DND-41 (cell line): ENCODE data around the gene TMEM208.

Source experiments
- EZH2 ChIP-seq: IDR thresholded peaks from 3 replicates; pipeline ENCODE4 v1.6.1; 2012; ENCODE audit warnings: borderline replicate concordance, low read depth, mild to moderate bottlenecking, moderate library complexity, low read length, inconsistent platforms; ENCODE audit not compliant: severe bottlenecking
- TF ChIP-seq, protein P1 (sequence below): IDR thresholded peaks from 2 replicates; pipeline ENCODE4 v1.5.1; 2012; ENCODE audit warnings: borderline replicate concordance, low read length, moderate library complexity, mild to moderate bottlenecking; ENCODE audit not compliant: poor library complexity, severe bottlenecking; ENCODE audit errors: extremely low read depth

- TF ChIP-seq, protein P1, sequence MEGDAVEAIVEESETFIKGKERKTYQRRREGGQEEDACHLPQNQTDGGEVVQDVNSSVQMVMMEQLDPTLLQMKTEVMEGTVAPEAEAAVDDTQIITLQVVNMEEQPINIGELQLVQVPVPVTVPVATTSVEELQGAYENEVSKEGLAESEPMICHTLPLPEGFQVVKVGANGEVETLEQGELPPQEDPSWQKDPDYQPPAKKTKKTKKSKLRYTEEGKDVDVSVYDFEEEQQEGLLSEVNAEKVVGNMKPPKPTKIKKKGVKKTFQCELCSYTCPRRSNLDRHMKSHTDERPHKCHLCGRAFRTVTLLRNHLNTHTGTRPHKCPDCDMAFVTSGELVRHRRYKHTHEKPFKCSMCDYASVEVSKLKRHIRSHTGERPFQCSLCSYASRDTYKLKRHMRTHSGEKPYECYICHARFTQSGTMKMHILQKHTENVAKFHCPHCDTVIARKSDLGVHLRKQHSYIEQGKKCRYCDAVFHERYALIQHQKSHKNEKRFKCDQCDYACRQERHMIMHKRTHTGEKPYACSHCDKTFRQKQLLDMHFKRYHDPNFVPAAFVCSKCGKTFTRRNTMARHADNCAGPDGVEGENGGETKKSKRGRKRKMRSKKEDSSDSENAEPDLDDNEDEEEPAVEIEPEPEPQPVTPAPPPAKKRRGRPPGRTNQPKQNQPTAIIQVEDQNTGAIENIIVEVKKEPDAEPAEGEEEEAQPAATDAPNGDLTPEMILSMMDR = no peak
- no peak for TF ChIP-seq EZH2
Observed at GRCh38 chr16:67243481-67243880, 16.6 kb downstream of the TMEM208 start.
